IMR-90 (cell line): ENCODE measurements around the gene LDLRAD1. TPM values are rescaled to one million over a fixed set of nuclear protein-coding genes. Genes with fewer than 3 reads are reported as not detected.

Source experiments
- ATAC-seq: fragments of 200-7000 bp; cut with Tn5 transposase; 2 replicates; pipeline ENCODE4 v1.9.1; 2020; ENCODE audit warnings: low read depth, mild to moderate bottlenecking, moderate library complexity
- BruUV-seq: library from RNA; stranded (reverse); fragments of 400-500 nt; replicated peaks from 2 replicates; lab custom pipeline; 2021; lab: Mats Ljungman, UMichigan
- CTCF ChIA-PET: fragments of 300-600 bp; formaldehyde crosslinking; extraction: SDS; loops from one replicate; lab custom pipeline; 2021; ENCODE audit warnings: antibody characterized with exemption; lab: Yijun Ruan, JAX
- POLR2A ChIA-PET: fragments of 300-600 bp; sonication (Branson Sonifier 250); formaldehyde crosslinking; loops from one replicate; lab custom pipeline; 2022; ENCODE audit warnings: antibody characterized with exemption; ENCODE audit not compliant: unreplicated experiment; lab: Charles Lee
- DNase-seq: peaks from one replicate; pipeline ENCODE4 v3.0.0; 2013
- H2AFZ ChIP-seq: replicated peaks from 2 replicates; pipeline ENCODE3; 2013; ENCODE audit warnings: low read length, mild to moderate bottlenecking; ENCODE audit not compliant: poor library complexity
- H2AK5ac ChIP-seq: 2 replicates; pipeline ENCODE4 v1.6.1; 2013; ENCODE audit warnings: low read depth, low read length, inconsistent platforms
- H2AK9ac ChIP-seq: replicated peaks from 2 replicates; pipeline ENCODE3; 2013; ENCODE audit warnings: mild to moderate bottlenecking, low read depth, low read length, moderate library complexity; ENCODE audit not compliant: poor library complexity
- H2BK120ac ChIP-seq: 2 replicates; pipeline ENCODE4 v1.6.1; 2013; ENCODE audit warnings: low read depth, low read length, inconsistent platforms
- H2BK15ac ChIP-seq: 3 replicates; pipeline ENCODE4 v1.6.1; 2013; ENCODE audit warnings: low read depth, low read length, inconsistent platforms
- H2BK20ac ChIP-seq: 2 replicates; pipeline ENCODE4 v1.6.1; 2013; ENCODE audit warnings: low read depth, mild to moderate bottlenecking, inconsistent platforms, low read length, moderate library complexity
- H2BK5ac ChIP-seq: 2 replicates; pipeline ENCODE4 v1.6.1; 2013; ENCODE audit warnings: mild to moderate bottlenecking, low read depth, low read length, inconsistent platforms; ENCODE audit not compliant: poor library complexity, severe bottlenecking
- H3K14ac ChIP-seq: replicated peaks from 2 replicates; pipeline ENCODE4 v1.6.1; 2013; ENCODE audit warnings: low read depth, low read length, inconsistent platforms
- H3K18ac ChIP-seq: 2 replicates; pipeline ENCODE4 v1.6.1; 2013; ENCODE audit warnings: low read depth, low read length, control low read depth
- H3K23ac ChIP-seq: 2 replicates; pipeline ENCODE4 v1.6.1; 2013; ENCODE audit warnings: low read depth, low read length, inconsistent platforms
- H3K27ac ChIP-seq: 2 replicates; pipeline ENCODE4 v1.5.1; 2013; ENCODE audit warnings: mild to moderate bottlenecking, control low read depth, low read length; ENCODE audit not compliant: insufficient read depth
- H3K27me3 ChIP-seq: 2 replicates; pipeline ENCODE4 v1.6.1; 2013; ENCODE audit warnings: low read length; ENCODE audit not compliant: control insufficient read depth, insufficient read depth
- H3K36me3 ChIP-seq: 2 replicates; pipeline ENCODE4 v1.6.1; 2013; ENCODE audit warnings: low read length, mixed read lengths; ENCODE audit not compliant: control insufficient read depth, insufficient read depth
- H3K4ac ChIP-seq: 2 replicates; pipeline ENCODE4 v1.6.1; 2013; ENCODE audit warnings: low read depth, low read length, inconsistent platforms
- H3K4me1 ChIP-seq: 2 replicates; pipeline ENCODE4 v1.6.1; 2013; ENCODE audit warnings: low read length, mixed read lengths; ENCODE audit not compliant: control insufficient read depth, insufficient read depth
- H3K4me2 ChIP-seq: 2 replicates; pipeline ENCODE4 v1.6.1; 2013; ENCODE audit warnings: low read depth, mild to moderate bottlenecking, control low read depth, low read length, moderate library complexity
- H3K4me3 ChIP-seq: 2 replicates; pipeline ENCODE4 v1.5.1; 2013; ENCODE audit warnings: low read depth, mild to moderate bottlenecking, control low read depth, low read length, moderate library complexity; ENCODE audit not compliant: insufficient read depth
- H3K56ac ChIP-seq: 2 replicates; pipeline ENCODE4 v1.6.1; 2013; ENCODE audit warnings: low read length, inconsistent platforms; ENCODE audit not compliant: insufficient read depth; ENCODE audit errors: extremely low read depth
- H3K79me1 ChIP-seq, 2 experiments: 2 replicates each; pipeline ENCODE4 v1.6.1; 2013; ENCODE audit warnings: low read length in 2 of 2, inconsistent platforms in 1 of 2, low read depth in 1 of 2
- H3K9ac ChIP-seq: 2 replicates; pipeline ENCODE4 v1.6.1; 2013; ENCODE audit warnings: low read depth, low read length, control low read depth
- H3K9me1 ChIP-seq: 2 replicates; pipeline ENCODE4 v1.6.1; 2013; ENCODE audit warnings: low read length, inconsistent platforms; ENCODE audit not compliant: insufficient read depth
- H3K9me3 ChIP-seq: 2 replicates; pipeline ENCODE4 v1.6.1; 2013; ENCODE audit warnings: low read length; ENCODE audit not compliant: control insufficient read depth, insufficient read depth
- H4K20me1 ChIP-seq: 2 replicates; pipeline ENCODE4 v1.6.1; 2013; ENCODE audit warnings: low read length, inconsistent platforms; ENCODE audit not compliant: insufficient read depth
- H4K5ac ChIP-seq: 2 replicates; pipeline ENCODE4 v1.6.1; 2013; ENCODE audit warnings: mild to moderate bottlenecking, low read depth, low read length, control low read depth
- H4K8ac ChIP-seq, 2 experiments: 2 replicates each; pipeline ENCODE4 v1.6.1; 2013; ENCODE audit warnings: low read depth in 2 of 2, low read length in 2 of 2, control low read depth in 1 of 2, inconsistent platforms in 1 of 2
- H4K91ac ChIP-seq: 2 replicates; pipeline ENCODE4 v1.6.1; 2013; ENCODE audit warnings: low read depth, low read length, inconsistent platforms; ENCODE audit not compliant: insufficient read depth
- BHLHE40 ChIP-seq: fragments of 150-350 bp; IDR thresholded peaks from 2 replicates; pipeline ENCODE4 v1.6.1; 2016; ENCODE audit warnings: mild to moderate bottlenecking, low read depth, low read length
- CEBPB ChIP-seq: IDR thresholded peaks from 2 replicates; pipeline ENCODE4 v1.6.1; 2012; ENCODE audit warnings: low read depth, low read length, improper control_type of control experiment
- SMC3 ChIP-seq: fragments of 150-350 bp; IDR thresholded peaks from 2 replicates; pipeline ENCODE4 v1.6.1; 2016; ENCODE audit warnings: low read depth, mild to moderate bottlenecking, antibody characterized with exemption, low read length, moderate library complexity
- WGBS, 2 experiments: methylation state at CpG; one replicate each; pipeline versions ENCODE4 v1.1.5 to v1.1.7; 2013; ENCODE audit warnings: missing lambda C conversion rate in 2 of 2; ENCODE audit not compliant: insufficient read length in 1 of 2; ENCODE audit errors: extremely low coverage in 2 of 2; 5-methylcytosine and 5-hydroxymethylcytosine counted together
- dilution Hi-C: fragments of 300-500 bp; cut with HindIII; formaldehyde crosslinking; loops from one replicate; pipeline ENCODE4 v1.14.3; 2018; ENCODE audit warnings: low sequenced_read_pairs; ENCODE audit not compliant: unreplicated experiment
- in situ Hi-C: fragments of 300-500 bp; cut with MboI; formaldehyde crosslinking; loops from 3 replicates; pipeline ENCODE4 v1.14.3; 2019; ENCODE audit warnings: low sequenced_read_pairs, inconsistent platforms, mixed read lengths
- intact Hi-C: fragments of 100-400 bp; cut with micrococcal nuclease; formaldehyde crosslinking; loops from 2 replicates; pipeline ENCODE4 v1.10.0; 2022
- polyA plus RNA-seq, 3 experiments: library from polyadenylated mRNA; depleted of rRNA; stranded (reverse); fragments of >200 nt; gene quantifications; 2 replicates each; pipeline ENCODE4 v1.2.3, GENCODE V29; 2012; ENCODE audit warnings: low replicate concordance in 1 of 3
- total RNA-seq: library from RNA; depleted of rRNA; stranded (reverse); fragments of >200 nt; gene quantifications from 2 replicates; pipeline ENCODE4 v1.2.3, GENCODE V29; 2012

Gene LDLRAD1
- total and polyA plus RNA-seq, 2 of the 4 experiments (the other 2 are of a cell fraction): not detected

- DNase-seq (no peak), ATAC-seq (no peak)
- H3K27me3 ChIP-seq: peaks cover 77% of the 10 kb centered on the region
- no peaks in the 10 kb centered on the region for H3K9me3 ChIP-seq
- no peaks in the 10 kb centered on the region for H3K36me3 ChIP-seq
- H3K4me1 ChIP-seq: peaks cover 1% of the 10 kb centered on the region; the same call in 1 of the 2 replicates
- no peak overlapping the region for H2BK15ac ChIP-seq
- H4K5ac ChIP-seq: no peak overlapping the region
- ChIA-PET POLR2A (no interaction called here), CTCF (no interaction called here)
- H2BK20ac ChIP-seq: no peak overlapping the region
- H4K91ac ChIP-seq: no peak overlapping the region
- H4K8ac ChIP-seq: no peak overlapping the region
- no peak overlapping the region for H2AK9ac ChIP-seq
- in situ Hi-C loops (no loop called here), intact Hi-C loops (no loop called here), dilution Hi-C loops (no loop called here)
- no peak overlapping the region for H3K9ac ChIP-seq
- H3K4ac ChIP-seq: no peak overlapping the region
- BruUV-seq: no TSS peak
- no peak overlapping the region for H3K27ac ChIP-seq
- WGBS, 2 experiments: 69% methylated on average over 4 of the region's 9 CpGs; no CpG with 5 or more reads in 1 of the 2 experiments
- H3K4me2 ChIP-seq: no peak overlapping the region
- H2AK5ac ChIP-seq: no peak overlapping the region
- peaks cover 3% of the 10 kb centered on the region; the same call in 1 of the 2 replicates for H3K9me1 ChIP-seq
- no peak overlapping the region for H3K14ac ChIP-seq
- no peaks in the 10 kb centered on the region for H4K20me1 ChIP-seq
- H2BK5ac ChIP-seq: no peak overlapping the region
- H2AFZ ChIP-seq: no peak overlapping the region
- no peak for TF ChIP-seq BHLHE40
- no peak for TF ChIP-seq SMC3
- TF ChIP-seq CEBPB: no peak
- no peak overlapping the region for H2BK120ac ChIP-seq
- H3K79me1 ChIP-seq: no peaks in the 10 kb centered on the region
- no peak overlapping the region for H3K56ac ChIP-seq
- no peak overlapping the region for H3K18ac ChIP-seq
- no peak overlapping the region for H3K23ac ChIP-seq
- no peak overlapping the region for H3K4me3 ChIP-seq
Measured at GRCh38 chr1:54011316-54012007, 6.5 kb downstream of the LDLRAD1 start.
